Fibroblast of pulmonary artery (primary cell): ENCODE results near the gene DGCR6L.
"Not testable (repeated sequence)": the region's sequence is repeated elsewhere in the genome, so short reads cannot be mapped to it uniquely, and the experiment has no call there.

Experiments
- DNase-seq: peaks from one replicate; pipeline ENCODE4 v3.0.0-alpha.2; 2010; ENCODE audit warnings: low read depth
- H3K4me3 ChIP-seq: replicated peaks from 2 replicates; pipeline ENCODE4 v1.5.1; 2011; ENCODE audit warnings: low read depth, mild to moderate bottlenecking, control low read depth, low read length, moderate library complexity
- TF ChIP-seq, protein P1 (sequence below): IDR thresholded peaks from 2 replicates; pipeline ENCODE4 v1.5.1; 2011; ENCODE audit warnings: mild to moderate bottlenecking, control low read depth, low read length, inconsistent platforms; ENCODE audit errors: missing control alignments

DGCR6L gene

DNA sequence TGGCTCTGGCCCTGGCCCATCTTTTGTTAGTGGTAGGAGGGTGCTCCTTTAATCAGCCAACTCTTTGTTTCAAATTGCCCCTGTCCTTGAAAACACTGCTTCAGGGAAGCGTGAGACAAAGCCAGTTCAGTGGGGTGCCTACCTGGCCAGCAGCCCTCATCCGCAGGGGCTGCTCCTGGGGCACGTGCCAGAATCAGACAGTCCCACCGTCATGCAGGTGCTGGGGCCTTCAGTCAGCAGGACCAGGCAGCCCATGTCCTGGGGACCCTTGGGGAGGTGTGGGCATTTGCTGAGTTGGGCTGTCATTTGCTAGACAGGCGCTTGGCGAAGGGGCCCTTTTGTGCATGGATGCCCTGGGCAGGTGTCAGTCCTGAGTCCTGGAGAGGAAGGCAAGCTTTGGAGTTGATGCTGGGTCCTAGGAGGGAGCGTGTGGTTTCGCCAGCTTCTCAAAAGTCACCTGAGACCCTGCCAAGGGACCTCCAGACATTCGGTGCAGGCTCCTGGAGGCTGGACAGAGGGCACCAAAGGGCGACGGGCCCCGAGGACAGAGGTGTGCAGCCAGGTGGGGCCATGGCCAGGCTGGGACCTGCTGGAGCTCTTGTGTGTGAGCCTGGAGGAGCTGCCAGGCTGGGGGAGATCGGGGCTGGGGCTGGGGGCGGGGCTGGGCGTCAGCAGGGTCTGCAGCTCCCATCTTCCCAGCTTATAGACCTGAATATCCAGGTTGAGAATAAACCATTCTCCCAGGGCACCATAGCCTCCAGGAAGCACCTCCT is 36.8 kb downstream of the DGCR6L start:
- TF ChIP-seq, protein P1, sequence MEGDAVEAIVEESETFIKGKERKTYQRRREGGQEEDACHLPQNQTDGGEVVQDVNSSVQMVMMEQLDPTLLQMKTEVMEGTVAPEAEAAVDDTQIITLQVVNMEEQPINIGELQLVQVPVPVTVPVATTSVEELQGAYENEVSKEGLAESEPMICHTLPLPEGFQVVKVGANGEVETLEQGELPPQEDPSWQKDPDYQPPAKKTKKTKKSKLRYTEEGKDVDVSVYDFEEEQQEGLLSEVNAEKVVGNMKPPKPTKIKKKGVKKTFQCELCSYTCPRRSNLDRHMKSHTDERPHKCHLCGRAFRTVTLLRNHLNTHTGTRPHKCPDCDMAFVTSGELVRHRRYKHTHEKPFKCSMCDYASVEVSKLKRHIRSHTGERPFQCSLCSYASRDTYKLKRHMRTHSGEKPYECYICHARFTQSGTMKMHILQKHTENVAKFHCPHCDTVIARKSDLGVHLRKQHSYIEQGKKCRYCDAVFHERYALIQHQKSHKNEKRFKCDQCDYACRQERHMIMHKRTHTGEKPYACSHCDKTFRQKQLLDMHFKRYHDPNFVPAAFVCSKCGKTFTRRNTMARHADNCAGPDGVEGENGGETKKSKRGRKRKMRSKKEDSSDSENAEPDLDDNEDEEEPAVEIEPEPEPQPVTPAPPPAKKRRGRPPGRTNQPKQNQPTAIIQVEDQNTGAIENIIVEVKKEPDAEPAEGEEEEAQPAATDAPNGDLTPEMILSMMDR = no peak
- DNase-seq = no peak
- H3K4me3 ChIP-seq = no peak overlapping the region

DNA sequence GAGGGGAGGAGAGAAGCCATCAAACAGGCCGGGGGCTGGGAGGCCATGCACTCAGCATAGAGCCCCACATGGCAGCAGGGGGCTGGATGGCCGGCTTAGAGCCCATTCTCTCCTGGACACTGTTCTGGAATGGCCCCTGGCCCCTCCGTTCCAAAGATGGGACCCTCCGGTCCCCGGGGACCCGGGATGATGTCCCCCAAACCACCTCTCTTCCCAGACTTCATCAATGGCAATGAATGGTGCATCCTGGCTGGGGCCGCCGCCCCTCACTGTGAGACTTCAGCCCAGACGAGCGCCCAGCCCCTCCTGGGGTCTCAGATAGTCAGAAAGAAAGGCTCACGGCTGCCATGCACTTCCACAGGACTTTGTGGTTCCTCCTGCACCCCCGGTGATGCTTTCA is 38.0 kb downstream of the DGCR6L start:
- no peak overlapping the region for H3K4me3 ChIP-seq
- TF ChIP-seq, protein P1 = no peak
- DNase-seq = no peak

DNA sequence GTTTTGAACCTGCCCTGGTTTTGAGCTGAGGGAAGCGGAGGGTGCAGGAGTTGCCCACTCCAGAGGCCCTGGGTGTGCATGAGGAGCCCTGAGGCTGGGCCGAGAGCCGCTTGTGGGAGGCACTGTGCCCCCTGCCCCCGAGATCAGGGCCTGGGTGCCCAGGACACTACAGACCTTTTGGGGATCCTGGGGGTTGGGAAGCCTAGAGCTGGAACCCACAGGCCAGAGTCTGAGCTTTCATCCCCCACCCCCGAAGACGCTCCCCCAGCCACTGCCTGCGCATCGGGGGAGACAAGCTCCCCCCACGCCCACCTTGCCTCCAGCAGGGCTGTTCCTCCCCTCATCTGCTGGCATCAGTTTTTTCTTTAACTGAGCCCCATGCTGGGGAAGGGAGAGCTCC is 38.4 kb downstream of the DGCR6L start:
- H3K4me3 ChIP-seq, DNase-seq: not testable (repeated sequence)

DNA sequence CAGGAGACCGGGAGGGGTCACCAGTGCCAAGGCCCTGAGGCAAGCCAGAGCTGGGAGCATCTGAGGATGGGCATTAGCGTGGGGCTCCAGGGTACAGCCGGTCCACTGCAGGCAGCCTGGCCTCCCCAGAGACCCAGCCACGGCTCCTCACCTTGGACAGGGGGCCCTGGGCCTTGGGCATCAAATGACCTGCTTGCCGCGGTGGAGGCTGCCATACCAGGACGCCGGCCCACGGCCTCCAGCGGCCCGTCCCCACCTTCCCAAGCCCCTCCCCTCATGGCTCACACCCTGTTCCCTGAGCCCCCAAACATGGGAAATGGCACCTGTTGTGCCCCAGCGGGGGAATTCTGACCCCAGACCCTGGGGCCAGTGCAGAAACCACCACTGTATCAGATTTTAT is 39.0 kb downstream of the DGCR6L start:
- no peak overlapping the region for H3K4me3 ChIP-seq
- TF ChIP-seq, protein P1 = no peak
- DNase-seq = no peak

DNA sequence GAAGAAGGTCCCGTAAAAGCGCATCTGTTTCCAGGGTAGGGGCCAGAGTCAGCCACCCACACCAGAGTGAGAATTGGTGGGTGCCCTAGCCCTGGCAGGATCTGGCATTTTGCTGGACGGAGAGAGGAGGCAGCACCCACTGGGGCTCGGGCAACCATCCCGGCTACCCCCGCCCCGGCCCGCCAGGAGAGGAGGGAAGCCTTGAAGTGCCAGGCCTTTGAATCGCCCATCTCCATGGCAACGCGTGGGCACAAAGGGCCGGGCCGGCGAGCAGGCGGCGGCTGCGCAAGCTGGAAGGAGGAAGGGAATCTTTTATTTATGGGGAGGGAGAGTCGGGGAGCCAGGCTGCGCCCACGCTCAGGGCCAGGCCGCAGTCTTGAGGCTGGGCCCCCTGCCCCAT is 39.7 kb downstream of the DGCR6L start:
- not testable (repeated sequence) for H3K4me3 ChIP-seq

DNA sequence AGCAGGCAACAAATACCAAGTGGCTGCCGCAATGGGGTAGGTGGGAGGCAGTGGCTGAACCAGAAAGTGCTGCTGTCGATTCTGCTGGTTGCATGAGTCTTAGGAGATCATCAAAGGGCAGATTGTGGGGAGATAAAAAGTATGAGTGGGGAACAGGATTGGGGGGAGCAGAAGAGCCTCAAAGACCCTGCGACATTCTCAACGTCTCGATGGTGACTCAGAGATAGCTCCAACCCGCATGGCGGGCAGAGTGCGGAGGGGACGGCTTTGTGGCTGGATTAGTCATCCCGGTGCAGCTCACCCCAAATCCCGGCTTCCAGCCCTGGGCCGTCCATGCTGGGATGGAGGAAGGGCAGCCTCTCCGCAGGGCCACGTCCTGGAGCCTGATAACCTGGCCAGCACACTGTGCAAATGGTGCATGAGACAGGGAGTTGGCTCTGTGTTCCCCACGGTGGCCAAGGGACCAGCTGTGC is 40.2 kb downstream of the DGCR6L start:
- DNase-seq = no peak
- TF ChIP-seq, protein P1 = no peak

More for the DNA sequence above, 39.7 kb downstream of the DGCR6L start:
- not testable (repeated sequence) for DNase-seq

DNA sequence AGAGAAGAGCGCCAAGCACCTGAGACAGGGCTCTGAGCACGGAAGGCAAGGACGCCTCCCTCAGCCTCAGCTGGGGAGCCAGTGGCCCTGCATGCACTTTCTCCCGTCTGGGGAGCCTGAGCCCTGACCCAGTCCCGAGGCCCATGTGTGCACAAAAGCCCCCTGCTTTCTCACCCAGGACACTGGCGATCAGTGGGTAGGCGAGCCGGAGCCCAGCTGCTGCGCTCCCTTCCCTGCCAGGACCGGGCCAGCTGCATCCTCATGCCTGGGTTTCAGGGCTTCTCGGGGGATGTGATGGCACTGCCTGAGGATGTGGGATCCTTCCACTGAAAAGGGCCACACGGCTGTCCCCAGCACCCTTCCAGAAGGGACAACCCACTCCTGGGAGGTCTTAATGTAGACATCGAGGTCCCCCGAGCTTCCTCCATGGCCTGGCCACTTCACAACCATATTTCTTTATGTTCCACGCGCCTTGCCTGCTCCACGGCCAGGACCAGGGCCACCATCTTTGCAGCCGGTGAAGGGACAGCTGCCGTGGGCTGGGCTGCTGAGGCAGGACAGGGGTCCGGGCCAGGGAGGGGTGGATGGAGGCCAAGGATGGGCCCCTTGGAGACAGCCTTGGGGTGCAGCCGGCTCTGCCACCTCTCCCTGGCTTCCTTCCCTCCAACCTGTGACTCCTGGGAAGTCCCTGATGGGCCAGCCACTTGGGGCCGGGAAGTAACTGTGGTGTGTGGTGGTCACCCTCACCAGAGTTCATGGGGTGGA is 41.0 kb downstream of the DGCR6L start:
- not testable (repeated sequence) for DNase-seq, H3K4me3 ChIP-seq

More for the DNA sequence above, 40.2 kb downstream of the DGCR6L start:
- H3K4me3 ChIP-seq = no peak overlapping the region

DNA sequence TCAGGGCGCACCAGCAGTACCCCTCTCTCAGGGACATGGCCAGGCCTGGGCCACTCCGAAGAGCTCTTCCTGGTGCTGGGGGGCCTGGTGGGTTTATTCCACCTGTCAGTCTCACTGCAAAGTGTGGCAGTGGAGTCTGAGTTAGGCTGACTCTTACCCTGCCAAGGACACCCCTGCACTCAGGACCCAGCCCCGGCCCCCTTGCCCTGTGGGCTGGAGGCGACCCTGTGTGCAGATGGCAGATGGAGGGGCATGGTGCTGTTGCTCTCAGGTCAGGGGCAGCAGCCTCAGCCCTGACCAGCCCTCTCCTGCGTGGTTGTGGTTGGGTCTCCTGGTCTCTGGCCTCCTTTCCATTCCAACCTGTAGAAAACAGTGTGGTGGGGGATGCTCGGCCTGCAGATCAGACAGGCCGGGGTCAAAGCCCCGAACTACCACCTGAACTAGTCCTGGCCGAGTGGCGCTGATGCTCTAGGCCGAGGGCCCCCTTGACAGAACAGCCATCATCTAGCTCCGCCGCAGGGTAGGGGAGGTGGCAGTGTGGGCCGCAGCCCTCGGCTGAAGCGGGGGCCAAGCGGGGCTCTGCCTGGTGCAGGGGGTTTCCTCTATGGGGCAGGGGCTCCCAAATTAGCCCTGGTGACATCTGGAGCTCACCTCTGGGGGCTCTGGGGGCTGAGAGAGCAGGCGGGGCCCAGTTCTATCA is 41.8 kb downstream of the DGCR6L start:
- DNase-seq, H3K4me3 ChIP-seq: not testable (repeated sequence)
